Epidermal melanocyte (primary cell): ENCODE results near the gene UGCG.
A peak's percentile ranks its signal among the peaks of the same experiment; 100 is the strongest.
"Not testable (repeated sequence)": the region's sequence is repeated elsewhere in the genome, so short reads cannot be mapped to it uniquely, and the experiment has no call there.

Experiments
- DNase-seq: peaks from one replicate; pipeline ENCODE4 v3.0.0; 2011; ENCODE audit warnings: low spot score; ENCODE audit not compliant: insufficient read length

The UGCG gene

DNA sequence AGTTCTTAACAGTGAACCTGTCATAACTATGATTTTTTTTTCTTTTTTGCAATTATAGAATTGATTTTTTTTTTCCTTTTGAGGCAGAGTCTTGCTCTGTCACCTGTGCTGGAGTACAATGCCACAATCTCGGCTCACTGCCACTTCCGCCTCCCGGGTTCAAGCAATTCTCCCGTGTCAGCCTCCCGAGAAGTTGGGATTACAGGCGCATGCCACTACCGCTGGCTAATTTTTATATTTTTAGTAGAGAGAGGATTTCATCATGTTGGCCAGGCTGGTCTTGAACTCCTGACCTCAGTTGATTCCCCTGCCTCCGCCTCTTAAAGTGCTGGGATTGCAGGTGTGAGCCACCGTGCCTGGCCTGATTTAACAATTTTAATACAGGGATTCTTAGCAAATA is 21.4 kb downstream of the UGCG start:
- no peak for DNase-seq

DNA sequence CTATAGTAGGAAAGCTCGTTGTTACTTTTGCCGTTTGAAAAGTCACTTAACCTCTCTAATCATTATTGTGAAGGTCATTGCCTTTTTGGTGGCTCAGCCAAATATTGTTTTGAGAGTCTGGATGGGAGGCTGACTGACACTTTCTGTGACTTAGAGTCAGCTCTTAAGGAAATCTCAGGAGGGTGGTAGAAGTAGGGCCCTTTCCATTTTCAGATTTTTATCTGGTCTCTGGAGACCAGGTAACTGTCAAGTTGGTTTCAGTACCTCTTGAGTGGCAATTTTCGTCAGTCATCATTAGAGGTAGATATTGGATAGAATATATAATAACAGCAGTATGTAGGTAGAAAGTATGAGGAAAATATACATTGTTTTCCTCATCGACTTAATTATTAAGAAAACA is 23.3 kb downstream of the UGCG start:
- DNase-seq = no peak

DNA sequence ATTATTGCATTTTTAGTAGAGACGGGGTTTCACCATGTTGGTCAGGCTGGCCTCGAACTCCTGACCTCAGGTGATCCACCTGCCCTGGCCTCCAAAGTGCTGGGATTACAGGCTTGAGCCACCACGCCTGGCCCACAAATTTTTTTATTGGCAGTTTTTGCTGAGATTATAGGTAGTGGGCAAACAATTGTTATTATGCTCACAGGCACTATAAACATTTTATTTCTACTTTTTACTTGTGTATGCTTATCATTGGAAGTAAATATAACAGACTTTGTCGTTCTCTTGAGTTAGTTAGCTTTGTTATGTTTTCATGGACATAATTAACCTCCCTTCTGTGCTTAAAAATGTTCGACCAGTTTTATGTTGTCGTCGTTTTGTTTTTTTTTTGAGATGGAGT is 23.9 kb downstream of the UGCG start:
- no peak for DNase-seq

DNA sequence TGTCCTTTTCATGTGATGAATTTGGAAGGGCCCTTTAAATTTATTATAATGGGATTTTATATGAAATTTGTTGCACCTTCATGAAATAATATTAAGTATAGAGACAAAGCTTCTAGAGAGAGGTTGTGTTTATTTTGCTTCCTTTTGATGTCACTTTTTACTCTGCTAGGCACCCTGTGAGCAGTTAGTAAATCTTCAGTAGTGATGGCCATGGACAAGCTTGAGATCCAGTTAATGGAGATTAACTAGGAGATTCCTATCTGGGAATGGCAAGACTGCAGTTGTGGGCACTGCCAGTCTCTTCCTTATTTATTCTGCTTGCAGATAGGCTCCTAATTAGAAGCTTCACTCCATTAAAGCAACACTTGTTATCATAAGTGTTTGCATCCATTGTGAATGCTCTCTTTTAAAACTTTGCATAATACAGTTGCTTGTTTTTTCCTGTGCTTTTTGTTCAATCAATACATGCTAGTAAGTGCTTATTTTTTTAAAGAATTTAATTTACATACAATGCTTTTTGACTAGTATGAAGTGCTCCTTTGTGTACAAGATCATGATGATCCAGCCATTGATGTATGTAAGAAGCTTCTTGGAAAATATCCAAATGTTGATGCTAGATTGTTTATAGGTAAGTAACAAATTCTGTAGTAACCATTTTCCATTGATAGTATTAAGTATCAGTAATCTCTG is 25.9 kb downstream of the UGCG start:
- no peak for DNase-seq

DNA sequence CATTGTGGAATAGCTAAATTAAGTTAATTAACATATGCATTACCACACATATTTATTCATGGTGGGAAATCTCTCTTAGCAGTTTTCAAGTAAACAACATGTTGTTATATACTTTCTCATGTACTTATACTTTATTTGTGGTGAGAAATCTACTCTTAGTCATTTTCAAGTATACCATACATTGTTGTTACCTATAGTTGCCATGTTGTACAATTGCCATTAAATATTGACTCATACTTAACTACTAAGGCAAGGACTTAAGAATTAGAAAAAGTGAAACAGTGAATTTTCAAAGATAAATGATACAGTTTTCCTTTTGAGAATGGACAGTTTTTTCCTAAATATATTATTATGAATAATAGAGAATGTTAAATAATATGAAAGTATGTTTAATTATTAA is 27.7 kb downstream of the UGCG start:
- DNase-seq = no peak

DNA sequence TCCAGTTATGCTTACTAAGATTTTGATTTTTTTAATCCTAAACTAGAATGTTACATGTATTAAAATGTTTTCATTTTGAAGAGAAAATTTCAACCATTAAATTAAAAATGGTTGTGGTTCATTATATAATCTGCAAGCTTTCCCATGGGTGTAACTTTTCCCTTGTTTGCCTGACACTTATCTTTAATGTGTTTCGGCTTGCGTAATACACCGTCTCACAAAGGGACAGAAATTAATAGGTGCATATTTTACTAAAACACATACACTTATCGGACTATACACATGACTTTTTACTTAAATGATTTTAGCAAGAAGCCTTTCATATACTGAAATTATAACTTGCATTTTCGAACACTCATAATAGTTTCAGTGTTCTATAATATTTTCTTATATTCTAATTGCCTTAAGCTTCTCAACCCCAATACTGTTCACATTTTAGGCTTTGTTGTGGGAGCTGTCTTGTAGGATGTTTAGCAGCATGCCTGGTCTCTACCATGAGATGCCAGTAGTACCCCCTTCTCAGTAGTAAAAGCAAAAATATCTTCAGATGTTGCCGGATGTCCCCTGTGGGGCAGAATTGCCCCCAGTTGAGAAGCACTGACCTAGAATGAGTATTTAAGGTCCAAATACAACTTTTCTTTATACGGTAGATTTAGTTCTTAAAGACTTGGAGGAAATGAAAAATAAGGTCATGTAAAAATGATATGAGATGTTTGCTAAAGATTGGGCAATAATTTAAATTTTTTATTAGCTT is 28.6 kb downstream of the UGCG start:
- no peak for DNase-seq

DNA sequence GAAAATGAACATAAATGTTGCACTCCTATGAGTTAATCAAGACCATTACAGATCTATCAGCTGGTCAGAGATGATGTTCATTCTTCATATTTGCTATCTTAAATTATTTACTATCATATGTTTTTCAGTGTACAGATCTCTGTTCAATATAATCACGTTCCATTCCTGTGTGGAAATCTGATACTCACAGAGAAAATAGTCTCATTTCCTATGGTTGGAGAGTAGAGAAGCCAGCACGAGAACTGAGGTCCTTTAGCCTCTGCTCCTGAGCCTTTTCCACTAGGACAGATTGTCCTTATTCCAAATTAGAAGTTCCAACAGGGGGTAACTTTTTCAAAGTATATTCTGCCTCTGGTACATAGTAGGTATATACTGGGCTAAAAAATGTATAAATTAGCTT is 29.2 kb downstream of the UGCG start:
- no peak for DNase-seq

DNA sequence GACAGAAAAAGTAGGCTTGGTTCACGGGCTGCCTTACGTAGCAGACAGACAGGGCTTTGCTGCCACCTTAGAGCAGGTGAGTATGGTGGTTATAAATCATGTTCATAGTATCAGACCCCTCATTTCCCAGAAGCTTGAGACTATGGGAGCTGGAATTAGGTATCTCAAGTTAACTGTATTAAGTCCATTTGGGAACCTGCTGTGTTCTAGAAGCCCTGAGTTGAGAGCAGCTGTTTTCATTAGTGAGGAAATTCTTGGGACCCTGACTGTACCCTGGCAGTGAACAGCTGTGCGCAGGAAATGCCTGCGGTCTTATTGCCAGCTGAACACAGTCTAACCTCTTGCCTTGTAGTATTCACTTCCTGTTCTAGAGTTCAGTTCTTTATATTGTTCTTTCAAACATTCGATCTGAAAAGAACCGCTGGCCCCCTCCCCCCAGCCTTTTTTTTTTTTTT is 29.8 kb downstream of the UGCG start:
- DNase-seq = peak; percentile 79

DNA sequence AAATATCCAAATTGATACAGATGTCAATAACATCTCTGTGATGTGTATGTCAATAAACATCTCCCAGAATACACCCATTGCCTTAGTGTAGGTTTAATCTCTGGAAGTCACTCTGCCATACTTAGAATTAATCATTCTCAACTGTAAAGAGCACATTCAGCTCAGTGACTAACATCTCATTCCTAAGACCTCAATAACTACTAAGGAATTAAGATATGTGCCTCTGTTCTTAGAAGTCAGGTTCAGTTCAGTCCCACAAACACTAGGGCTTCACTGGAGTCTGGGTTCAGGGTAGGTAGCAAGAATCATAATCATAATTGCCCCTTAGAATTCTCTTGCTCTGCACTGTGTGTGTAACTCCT is 31.7 kb downstream of the UGCG start:
- DNase-seq = no peak

DNA sequence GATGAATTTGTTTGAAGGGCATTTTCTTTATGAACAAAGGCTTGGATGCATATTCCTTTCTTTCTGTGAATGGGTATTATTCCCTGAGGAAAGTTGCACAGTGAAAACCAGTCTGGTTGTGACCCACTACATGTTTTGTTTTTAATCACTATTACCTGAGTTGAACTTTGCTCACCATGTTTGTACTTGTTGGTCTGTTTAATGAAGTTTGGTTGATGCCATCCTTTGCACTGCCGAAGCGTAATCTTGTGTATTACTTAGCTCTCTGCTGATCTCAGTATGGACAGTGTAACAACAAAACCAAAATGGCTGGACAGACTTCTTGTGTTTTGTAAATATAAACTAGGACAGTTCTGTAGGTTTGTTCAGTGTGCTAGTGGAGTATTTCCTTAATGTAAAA is 38.1 kb downstream of the UGCG start:
- no peak for DNase-seq

DNA sequence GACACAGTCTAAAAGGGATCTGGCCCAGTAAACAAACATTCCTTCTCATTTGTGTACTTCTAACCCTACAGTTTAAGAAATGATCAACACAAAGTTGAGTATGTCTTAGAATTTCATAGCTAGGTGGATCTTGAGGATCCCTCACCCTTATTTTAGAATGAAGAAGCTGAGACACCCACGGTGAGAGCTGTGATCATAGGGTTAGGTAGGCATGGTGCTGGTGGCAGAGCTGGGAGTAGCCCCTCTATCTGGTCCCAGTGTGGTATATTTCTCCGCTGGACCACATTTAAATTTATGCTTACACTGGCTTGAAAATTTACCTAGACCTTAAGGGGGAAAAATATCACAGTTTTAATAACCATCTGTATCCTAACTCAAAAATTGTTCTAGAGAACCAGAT is 39.8 kb downstream of the UGCG start:
- DNase-seq = no peak

DNA sequence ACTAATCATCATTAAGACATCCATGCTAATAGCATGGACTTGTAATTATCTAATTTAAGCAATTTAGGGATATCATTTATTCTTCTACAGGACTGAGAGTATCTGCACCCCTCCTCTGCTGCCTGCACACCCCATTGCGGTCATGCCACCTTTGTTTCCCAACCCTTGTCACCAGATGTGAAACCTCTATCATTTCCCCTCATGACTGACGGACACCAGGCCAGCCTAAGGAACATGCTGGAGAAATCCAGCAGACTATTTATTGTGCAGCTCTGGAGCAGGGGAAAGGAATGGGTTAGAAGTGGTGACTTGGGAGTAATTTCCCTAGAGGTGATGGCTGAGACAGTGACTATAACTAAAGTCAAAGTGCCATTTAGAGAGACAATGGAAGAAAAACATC is 40.7 kb downstream of the UGCG start:
- no peak for DNase-seq

DNA sequence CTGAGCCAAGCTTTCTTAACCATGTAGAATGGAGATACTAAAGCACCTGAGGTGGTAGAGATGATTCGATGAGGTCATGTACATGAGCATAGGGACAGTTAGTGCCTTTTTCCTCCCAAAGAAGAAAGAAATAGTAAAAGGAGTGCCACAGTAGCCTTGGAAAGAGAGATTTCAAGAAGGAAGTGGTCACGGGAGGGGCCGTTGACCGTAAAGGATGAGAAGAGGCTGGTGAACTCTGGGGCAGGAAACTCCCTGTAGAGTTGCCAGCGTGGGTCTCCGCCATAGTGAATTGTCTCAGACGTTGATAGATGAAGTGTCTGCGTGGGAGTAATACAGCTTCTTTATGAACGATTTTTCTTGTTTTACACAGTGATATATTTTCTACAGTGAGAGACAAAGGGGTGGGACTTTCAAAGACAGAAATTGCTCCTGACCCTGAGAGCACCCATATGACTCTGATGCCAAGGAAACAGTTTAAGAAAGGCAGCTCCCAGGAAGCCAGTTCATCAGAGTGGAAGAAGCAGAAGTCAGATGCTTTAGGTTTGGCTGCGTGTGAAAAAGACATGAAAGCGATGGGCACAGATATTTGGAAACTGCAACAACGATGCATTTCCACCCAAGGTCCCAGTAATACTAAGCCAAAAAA is 41.3 kb downstream of the UGCG start:
- DNase-seq = no peak

DNA sequence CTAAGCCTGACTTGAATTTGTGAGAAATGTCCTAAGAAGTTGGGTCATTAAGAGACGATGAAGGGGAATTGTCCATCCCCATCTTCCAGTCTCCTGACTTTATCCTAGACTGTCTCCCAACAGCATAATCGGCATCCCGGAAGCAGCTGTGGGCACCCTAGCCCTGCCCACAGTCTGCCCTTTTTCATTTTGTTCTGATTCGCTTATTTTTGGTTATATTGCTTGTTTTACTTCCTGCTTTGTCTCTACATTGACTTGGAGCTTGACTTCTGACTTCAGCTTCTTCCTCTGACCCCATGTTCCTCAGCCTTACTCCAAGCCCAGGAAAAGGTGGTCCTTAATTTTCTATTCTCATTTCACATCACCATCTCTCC is 41.8 kb downstream of the UGCG start:
- DNase-seq = no peak

DNA sequence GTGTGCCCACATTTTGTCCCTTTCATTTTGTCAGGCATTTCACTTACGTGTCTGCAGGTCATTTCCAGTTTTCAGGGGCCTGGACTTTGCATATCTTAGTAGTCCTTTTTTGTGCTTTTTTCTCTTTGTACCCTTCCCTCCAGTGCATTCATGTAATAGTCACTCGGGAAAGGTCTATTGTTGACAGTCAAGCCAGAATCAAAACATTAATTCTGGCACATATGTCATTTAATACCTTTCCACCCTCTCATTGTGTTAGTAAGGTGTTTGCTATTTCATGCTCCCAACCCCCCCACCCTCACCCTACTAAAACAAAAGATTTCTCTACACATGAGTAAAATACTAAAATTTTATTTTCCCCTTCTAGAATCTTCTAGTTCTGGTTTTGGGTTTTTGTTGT is 42.7 kb downstream of the UGCG start:
- no peak for DNase-seq

DNA sequence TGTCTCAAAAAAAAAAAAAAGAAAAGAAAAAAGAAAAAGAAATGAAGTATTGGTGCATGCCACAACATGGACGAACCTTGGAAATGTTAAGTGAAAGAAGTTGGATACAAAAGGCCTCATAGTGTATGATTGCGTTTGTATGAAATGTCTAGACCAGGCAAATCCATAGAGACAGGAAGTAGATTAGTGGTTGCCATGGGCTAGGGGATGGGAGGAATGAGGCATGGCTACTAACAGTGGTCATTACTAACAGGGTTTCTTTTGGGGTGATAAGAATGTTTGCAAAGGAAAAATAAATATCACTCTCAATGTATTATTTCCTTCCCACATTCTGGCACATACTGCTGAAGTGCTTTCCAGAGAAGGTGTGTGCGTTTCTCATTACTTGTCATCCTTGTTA is 44.1 kb downstream of the UGCG start:
- no peak for DNase-seq

DNA sequence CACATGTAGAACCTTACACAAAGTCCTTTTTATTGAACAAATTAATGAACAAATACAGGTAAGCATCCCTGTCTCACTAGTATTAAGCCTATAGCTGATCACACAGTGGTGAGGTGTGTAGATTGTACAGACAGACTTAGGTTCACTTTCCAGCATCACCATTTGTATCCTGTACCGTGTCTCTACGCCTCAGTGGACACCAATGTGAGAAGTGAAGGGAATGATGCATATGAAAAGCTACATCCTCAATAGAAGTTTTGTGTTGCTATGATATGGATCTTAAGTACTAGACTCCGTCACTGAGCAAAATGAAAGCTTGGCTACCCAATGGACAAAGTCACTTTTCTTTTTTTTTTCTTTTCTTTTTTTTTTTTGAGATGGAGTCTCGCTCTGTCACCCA is 46.6 kb downstream of the UGCG start:
- DNase-seq = no peak

DNA sequence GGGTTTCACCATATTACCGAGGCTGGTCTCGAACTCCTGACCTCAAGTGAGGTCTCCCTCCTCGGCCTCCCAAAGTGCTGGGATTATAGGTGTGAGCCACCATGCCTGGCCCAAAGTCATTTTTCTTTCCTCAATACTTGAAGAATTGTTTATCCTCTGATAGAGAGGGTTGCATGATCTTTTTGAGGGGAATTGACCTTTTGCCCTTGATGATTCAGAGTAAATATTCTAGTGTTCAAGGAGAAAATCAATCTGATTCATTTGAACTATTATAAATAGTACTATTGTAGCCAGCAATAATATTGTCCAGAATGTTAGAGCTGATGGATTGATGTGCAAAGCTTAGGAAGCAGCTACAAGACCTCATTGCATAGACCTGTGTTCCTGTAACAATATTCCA is 47.1 kb downstream of the UGCG start:
- no peak for DNase-seq

DNA sequence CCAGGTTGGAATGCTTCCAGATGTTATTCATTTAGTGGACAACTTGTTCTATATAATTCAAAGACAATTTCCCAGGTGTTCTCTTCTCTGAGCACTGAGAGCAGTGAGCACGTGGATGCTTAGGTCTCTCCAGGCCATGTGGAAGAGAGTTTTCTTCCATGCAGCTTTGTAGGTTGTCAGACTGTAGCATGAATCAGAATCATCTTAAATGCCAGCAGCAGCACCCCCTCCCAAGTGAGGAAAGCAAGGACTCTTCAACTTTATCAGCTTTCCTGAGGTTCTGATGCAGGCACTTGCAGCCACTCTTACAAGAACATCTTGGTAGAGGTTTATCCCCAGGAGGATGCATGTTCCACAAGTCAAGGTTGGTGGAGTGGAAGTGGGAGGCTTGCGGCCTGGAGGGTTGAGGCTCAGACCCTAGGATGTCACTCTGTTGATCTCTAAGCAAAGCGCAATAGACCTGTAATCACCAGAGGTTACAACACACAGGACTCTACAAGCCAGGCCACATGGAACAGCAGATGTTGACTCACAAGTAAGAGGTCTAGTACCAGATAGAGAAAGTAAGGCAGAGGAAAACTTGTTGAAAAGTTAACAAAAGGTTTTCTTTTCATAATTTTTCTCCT is 47.7 kb downstream of the UGCG start:
- DNase-seq = no peak

DNA sequence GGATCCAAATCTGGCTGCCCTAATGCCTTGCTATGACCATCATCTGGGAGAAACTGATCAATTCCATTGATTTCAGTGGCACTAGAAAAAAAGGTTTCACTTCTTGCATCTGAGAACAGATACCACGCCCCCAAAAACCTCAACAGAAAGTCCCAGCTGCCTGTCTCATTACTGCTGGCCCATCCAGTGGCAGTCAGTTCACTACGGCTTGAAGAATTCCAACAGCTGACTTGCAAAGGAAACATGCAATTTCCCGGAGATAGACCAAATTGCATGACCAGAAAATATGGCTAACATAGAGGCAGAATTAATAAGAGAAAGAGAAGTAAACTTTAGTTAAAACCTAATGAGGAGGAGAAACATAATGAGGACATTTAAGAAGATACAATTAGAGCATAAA is 48.6 kb downstream of the UGCG start:
- no peak for DNase-seq

DNA sequence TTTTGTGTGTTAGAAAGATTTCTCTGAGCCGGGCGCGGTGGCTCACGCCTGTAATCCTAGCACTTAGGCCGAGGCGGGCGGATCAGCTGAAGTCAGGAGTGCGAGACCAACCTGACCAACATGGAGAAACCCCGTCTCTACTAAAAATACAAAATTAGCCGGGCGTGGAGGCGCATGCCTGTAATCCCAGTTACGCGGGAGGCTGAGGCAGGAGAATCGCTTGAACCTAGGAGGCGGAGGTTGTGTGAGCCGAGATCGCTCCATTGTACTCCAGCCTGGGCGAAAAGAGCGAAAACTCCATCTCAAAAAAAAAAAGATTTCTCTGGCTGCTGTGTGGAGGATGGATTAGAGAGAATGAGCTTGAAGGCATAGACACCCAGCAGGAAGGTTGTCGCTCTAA is 51.5 kb downstream of the UGCG start:
- DNase-seq = not testable (repeated sequence)

DNA sequence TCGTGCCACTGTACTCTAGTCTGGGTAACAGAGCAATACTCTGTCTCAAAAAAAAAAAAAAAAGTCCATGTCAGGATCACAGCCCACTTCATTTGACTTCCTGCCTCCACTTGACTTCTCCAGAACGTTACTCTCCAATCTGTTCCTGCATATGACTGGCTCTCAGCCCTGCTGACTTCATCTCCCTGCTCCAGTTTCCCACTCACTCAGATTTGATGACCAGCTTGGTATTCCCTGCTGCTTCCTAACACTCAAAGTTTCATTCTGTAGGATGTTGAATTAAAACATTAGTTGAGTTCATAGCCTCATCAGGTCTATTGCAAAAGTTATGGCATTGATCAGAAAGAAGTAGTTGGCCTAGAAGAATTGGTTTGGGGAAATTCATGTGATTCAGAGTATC is 52.3 kb downstream of the UGCG start:
- DNase-seq = no peak
